Mucosa of stomach (tissue), 1 donor: ENCODE measurements around the gene BBLN.

Experiments used
- H3K27me3 ChIP-seq: one replicate; pipeline ENCODE4 v1.7.0; 2013; ENCODE audit warnings: mild to moderate bottlenecking, low read length; ENCODE audit not compliant: control insufficient read depth, insufficient read depth
- H3K36me3 ChIP-seq: one replicate; pipeline ENCODE4 v1.7.0; 2013; ENCODE audit warnings: low read length; ENCODE audit not compliant: control insufficient read depth, insufficient read depth
- H3K4me1 ChIP-seq: one replicate; pipeline ENCODE4 v1.7.0; 2013; ENCODE audit warnings: mild to moderate bottlenecking, low read length; ENCODE audit not compliant: control insufficient read depth, insufficient read depth
- H3K4me3 ChIP-seq: one replicate; pipeline ENCODE4 v1.7.0; 2013; ENCODE audit warnings: low read length
- H3K9ac ChIP-seq: one replicate; pipeline ENCODE4 v1.7.0; 2013; ENCODE audit warnings: mild to moderate bottlenecking, low read length, moderate library complexity
- H3K9me3 ChIP-seq: one replicate; pipeline ENCODE4 v1.7.0; 2013; ENCODE audit warnings: mild to moderate bottlenecking, low read length, moderate library complexity; ENCODE audit not compliant: control insufficient read depth
- donor health status: Pancreatic carcinoma.

The BBLN gene

DNA sequence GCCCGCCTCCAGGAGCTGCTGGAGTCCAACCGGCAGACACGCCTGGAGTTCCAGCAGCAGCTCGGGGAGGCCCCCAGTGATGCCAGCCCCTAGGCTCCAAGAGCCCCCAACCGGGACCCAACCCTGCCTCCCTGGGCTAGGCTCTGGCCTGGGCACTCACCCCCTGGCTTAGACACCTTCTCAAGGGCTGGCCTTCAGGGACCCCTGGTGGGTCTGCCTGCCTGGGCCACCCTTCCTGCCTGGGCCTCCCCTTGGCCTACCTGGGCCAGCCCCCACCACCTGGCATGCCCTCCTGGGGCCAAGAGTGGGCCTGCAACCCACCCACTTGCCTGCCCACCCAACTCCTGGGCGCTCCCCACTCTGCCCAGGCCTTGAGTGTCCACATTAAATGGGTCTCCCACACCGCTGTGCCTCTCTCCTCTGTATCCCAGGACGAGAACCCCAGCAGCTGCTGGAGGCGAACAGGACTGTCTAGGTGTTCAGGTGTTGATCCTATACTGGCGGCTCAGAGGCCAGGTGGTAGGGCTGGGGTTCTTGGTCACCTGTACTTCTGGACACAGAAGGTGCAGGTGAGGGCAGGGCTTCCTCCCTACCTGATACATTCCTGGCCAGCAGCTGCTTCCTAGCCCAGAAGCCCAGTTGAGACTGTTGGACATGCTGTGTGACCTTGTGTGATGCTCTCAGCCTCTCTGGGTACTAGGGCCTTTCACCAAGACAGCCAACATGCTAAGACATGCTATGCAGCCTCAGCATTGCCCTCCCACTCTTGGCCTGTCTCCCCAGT, 3.6 kb downstream of the BBLN start:
- Histone ChIP-seq H3K9ac (no peak overlapping the region), H3K4me3 (no peak overlapping the region), H3K4me1 (peaks cover 16% of the 10 kb centered on the region), H3K9me3 (no peaks in the 10 kb centered on the region), H3K36me3 (peaks cover 4% of the 10 kb centered on the region), H3K27me3 (no peaks in the 10 kb centered on the region)

DNA sequence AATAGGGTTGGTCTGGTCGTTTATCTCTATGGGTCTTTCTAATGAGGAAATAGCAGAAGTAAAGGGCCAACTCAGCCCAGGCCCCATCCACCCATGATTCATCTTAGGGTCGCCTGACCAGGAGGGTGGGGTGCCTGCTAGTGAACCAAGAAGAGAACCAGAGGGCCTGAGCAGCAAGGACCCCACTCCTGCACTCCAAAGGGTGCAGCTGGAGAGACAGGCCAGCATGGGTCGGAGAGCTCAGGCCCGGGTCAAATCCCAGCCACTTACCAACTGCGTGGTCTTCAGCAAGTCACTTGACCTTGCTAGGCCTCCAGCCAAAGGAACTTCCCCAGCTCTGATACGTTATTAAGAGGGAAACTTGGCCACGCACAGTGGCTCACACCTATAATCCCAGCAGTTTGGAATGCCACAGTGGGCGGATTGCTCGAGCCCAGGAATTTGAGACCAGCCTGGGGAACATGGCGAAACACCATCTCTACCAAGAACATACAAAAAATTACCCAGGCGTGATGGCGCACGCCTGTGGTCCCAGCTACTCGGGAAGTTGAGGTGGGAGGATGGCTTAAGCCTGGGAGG, 4.3 kb downstream of the BBLN start:
- H3K36me3 ChIP-seq: peaks cover 4% of the 10 kb centered on the region
- H3K27me3 ChIP-seq: no peaks in the 10 kb centered on the region
- H3K4me1 ChIP-seq: peaks cover 14% of the 10 kb centered on the region
- H3K9ac ChIP-seq: no peak overlapping the region
- no peak overlapping the region for H3K4me3 ChIP-seq
- no peaks in the 10 kb centered on the region for H3K9me3 ChIP-seq

DNA sequence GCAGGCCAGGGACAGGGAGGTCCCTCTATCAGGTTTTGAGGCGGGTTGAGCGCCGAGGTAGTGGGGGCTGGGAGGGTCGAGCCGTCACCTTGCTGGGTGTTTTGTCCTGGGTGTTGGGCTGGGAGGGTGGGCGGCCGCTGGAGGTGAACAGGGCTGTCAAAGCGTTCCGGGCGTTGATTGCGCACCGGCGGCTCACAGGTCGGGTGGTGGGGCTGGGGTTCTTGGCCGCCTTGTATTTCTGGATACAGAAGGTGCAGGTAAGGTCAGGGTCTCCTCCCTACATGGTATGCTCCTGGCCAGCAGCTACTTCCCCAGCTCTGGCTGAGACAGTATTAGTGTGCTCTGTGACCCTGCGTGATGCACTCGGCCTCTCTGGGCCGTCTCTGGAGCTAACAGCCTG, 6.1 kb downstream of the BBLN start:
- Histone ChIP-seq H3K4me1 (peaks cover 1% of the 10 kb centered on the region), H3K4me3 (no peak overlapping the region), H3K9me3 (no peaks in the 10 kb centered on the region), H3K36me3 (peaks cover 4% of the 10 kb centered on the region), H3K9ac (no peak overlapping the region), H3K27me3 (no peaks in the 10 kb centered on the region)

DNA sequence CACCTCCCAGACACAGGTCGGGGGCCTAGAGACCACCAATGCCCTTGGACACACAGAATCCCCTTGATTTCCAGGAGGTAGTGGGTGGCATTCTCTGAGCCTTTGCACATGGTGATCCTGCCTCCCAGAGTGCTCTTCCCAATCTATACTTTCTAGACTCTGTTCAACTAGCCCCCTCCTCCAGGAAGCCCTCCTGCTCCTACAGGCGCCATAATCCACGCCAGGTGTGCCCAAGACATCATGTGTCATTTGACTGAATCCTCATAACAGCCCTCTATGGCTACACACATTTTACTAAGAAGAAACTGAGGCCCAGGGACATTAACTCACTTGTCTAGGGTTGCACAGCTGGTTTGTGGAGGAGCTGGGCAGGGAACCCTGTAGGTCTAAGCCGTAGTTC, 7.1 kb downstream of the BBLN start:
- Histone ChIP-seq H3K27me3 (no peaks in the 10 kb centered on the region), H3K36me3 (peaks cover 4% of the 10 kb centered on the region), H3K4me3 (no peak overlapping the region), H3K9ac (no peak overlapping the region), H3K9me3 (no peaks in the 10 kb centered on the region), H3K4me1 (no peaks in the 10 kb centered on the region)

DNA sequence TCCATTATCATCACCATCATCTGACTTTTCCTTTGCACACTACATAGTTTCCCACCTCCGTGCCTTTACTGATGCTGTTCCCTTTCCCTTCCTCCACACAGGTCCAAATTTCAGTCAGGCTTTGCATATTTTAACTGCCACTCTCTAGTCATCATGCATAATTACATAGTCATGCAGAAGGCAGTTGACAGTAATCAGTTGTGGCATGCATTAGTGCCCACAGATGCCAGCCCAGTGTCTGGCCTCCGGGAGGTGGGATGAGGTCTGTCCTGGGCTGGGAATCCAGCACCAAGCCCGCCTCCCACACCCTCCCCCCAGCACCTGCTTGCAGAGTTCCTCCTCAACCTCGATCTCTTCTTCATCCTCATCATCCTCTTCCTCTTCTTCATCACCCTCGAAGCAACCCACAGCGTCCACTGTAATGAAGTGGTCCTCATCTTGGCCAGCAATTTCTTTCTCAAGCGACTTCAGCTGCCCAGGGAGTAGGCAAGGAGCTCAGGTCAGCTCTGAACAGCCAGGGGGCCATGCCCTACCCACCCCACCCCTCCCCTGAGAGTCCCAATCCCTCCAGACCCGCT, 8.8 kb downstream of the BBLN start:
- Histone ChIP-seq H3K9ac (no peak overlapping the region), H3K27me3 (no peaks in the 10 kb centered on the region), H3K36me3 (peaks cover 4% of the 10 kb centered on the region), H3K4me1 (no peaks in the 10 kb centered on the region), H3K9me3 (no peaks in the 10 kb centered on the region), H3K4me3 (no peak overlapping the region)

DNA sequence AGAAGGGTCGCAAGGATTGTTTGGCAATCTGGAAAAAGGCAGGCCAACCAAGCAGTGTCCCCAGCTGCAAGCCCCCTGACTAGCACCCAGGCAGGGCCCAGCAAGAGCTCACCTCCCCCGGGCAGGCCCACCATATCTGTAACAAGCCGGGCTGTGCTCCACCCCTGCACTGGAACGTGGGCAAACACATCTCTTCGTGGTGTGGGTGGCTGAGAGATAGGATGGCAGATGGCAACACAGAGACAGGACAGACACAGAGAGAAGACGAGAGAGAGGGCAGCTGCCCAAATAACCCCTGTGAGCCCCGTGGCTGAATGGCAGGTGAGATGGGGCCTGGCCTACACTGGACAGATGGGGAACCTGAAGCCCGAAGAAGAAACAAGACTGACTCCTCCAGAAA, 9.4 kb downstream of the BBLN start:
- H3K36me3 ChIP-seq: peaks cover 4% of the 10 kb centered on the region
- H3K9me3 ChIP-seq: no peaks in the 10 kb centered on the region
- no peaks in the 10 kb centered on the region for H3K27me3 ChIP-seq
- H3K9ac ChIP-seq: no peak overlapping the region
- H3K4me3 ChIP-seq: no peak overlapping the region
- H3K4me1 ChIP-seq: no peaks in the 10 kb centered on the region

DNA sequence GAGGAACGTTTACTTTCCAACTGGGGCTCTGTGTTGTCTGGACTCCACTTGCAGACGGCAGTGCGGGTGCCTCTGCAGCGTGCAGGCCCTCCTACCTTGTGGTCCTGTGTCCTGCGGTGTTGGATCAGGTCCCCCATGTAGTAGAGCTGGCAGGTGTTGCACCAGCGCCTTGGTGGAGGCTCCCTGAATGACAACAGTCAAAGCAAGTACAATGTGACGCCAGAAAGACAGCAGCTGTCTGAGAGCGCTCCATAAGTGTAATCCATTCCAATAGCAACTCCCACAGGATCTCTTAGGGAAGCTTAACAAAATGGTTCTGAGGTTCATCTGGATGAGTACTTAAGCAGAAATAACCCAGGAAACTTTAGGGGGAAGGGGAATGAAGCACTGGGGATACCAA, 9.9 kb downstream of the BBLN start:
- Histone ChIP-seq H3K9ac (no peak overlapping the region), H3K4me3 (no peak overlapping the region), H3K27me3 (no peaks in the 10 kb centered on the region), H3K36me3 (peaks cover 4% of the 10 kb centered on the region), H3K4me1 (no peaks in the 10 kb centered on the region), H3K9me3 (no peaks in the 10 kb centered on the region)

DNA sequence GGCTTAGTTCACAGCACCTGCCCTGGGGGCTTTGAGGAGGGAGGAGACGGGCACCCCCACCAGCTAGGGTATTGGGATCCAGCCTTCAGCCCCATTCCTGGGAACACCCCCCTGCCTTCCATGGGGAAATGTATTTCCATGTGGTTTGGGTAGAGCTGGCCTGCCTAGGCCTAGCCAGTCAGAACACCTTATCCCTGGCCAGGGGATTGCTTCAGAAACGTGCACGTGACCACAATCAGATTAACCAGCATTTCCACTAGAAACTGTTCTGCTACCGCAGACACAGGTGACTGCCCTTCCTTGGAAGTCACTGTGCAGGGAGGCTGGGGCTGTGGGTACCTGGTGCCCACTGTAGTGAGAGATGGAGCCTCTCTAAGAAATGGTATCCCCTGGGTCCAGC, 14.0 kb downstream of the BBLN start:
- H3K4me1 ChIP-seq: no peaks in the 10 kb centered on the region
- no peaks in the 10 kb centered on the region for H3K27me3 ChIP-seq
- no peak overlapping the region for H3K9ac ChIP-seq
- no peak overlapping the region for H3K4me3 ChIP-seq
- no peaks in the 10 kb centered on the region for H3K9me3 ChIP-seq
- H3K36me3 ChIP-seq: peaks cover 23% of the 10 kb centered on the region

DNA sequence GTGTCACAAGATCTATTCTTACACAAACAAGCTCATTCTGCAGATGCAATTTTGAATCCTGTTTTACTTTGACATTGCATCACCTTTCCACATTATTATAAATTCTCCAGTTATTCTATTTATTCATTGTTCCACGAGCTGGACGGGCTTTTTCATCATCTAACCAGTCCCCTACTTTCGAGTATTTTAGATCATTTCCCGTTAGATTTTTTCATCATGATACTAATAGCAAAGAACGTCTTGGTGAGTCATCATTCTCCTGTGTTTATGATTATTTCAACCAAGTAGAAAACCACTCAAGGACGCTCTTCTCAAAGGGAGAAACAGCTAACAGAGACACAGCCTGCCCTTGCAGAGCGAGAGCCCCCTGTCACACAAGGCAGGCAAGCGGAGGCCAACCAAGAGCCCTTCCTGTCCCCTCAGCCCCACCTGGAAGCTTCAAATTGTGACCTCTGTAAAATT, 15.1 kb downstream of the BBLN start:
- Histone ChIP-seq H3K36me3 (peaks cover 25% of the 10 kb centered on the region), H3K4me1 (no peaks in the 10 kb centered on the region), H3K27me3 (no peaks in the 10 kb centered on the region), H3K9ac (no peak overlapping the region), H3K4me3 (no peak overlapping the region), H3K9me3 (no peaks in the 10 kb centered on the region)

DNA sequence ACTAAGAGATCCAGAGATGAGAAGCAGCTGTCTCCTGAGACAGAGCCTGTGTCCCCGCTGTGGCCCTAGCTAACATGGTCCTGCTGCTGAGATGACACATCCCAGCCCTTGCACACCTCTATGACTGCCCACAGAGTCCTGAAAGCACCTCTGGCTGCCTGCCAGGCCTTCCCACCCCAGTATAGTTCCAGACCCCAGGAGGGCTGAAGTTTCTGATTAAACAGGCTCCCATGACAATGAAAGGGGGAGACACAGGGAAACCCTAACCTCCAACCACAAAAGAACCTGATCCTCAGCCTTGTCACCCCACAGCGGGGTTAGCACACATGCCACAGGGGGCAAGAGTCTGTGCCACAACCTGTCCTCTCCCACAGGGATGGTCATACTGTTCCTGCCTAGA, 15.7 kb downstream of the BBLN start:
- H3K4me1 ChIP-seq: no peaks in the 10 kb centered on the region
- no peaks in the 10 kb centered on the region for H3K9me3 ChIP-seq
- H3K27me3 ChIP-seq: no peaks in the 10 kb centered on the region
- H3K9ac ChIP-seq: no peak overlapping the region
- no peak overlapping the region for H3K4me3 ChIP-seq
- H3K36me3 ChIP-seq: peaks cover 25% of the 10 kb centered on the region

DNA sequence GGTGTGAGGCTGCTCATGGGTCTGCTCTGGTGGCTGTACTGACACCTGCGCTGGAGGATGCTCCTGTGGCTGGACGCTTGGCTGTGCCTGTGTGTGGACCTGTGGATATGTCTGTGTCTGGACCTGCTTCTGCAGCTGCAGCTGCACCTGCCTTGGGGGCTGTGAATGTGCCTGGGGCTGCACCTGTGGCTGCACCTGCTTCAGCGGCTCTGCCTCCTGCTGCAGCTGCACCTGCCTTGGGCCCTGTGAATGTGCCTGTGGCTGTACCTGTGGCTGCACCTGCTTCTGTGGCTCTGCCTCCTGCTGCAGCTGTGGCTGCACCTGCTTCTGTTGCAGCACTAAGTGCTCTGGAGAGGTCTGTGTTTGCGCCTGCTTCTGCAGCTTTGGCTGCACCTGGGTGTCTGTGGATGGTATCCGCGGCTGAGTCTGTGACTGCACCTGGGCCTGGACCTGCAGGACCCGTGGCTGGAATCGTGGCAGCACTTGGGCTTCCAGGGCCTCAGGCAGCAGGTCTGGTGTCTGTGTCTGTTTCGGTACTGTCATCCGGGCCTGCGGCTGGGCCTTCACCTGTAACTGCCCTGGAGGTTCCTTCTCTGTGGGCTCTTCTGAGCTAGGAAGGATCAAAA, 18.9 kb downstream of the BBLN start:
- H3K4me3 ChIP-seq: no peak overlapping the region

DNA sequence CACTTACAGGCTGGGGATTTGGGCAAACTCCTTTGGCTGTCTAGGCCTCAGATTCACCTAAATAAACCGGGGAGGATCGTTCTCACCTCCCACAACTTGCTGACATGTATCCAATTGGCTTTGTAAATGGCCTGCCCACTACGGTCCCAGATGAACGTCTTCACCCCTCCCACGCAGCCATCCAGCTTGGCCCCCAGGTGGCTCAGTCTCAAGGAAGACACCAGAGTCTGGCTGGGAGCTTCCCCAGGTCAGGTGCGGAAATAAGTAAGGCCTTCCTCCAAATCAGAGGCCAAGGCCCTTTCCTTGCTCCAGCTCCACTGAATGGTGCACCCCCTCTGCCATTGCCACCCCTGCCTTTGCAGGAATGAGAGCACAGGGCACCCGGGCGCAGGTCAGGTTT, 19.9 kb downstream of the BBLN start:
- no peaks in the 10 kb centered on the region for H3K9me3 ChIP-seq
- H3K36me3 ChIP-seq: peaks cover 25% of the 10 kb centered on the region
- H3K27me3 ChIP-seq: no peaks in the 10 kb centered on the region
- no peak overlapping the region for H3K9ac ChIP-seq
- H3K4me3 ChIP-seq: no peak overlapping the region
- no peaks in the 10 kb centered on the region for H3K4me1 ChIP-seq

More for the DNA sequence above, 18.9 kb downstream of the BBLN start:
- H3K36me3 ChIP-seq: peaks cover 25% of the 10 kb centered on the region
- no peaks in the 10 kb centered on the region for H3K27me3 ChIP-seq
- no peak overlapping the region for H3K9ac ChIP-seq
- no peaks in the 10 kb centered on the region for H3K9me3 ChIP-seq
- H3K4me1 ChIP-seq: no peaks in the 10 kb centered on the region
